Keratinocyte (primary cell): ENCODE results near the gene CDH13.

Experiments used
- CTCF ChIP-seq, 3 experiments: IDR thresholded peaks in 1 of 3; conservative IDR thresholded peaks in 1 of 3; optimal IDR thresholded peaks in 1 of 3; 2 replicates in 2 of 3; 3 replicates in 1 of 3; pipeline versions ENCODE3 to v1.5.1; 2011; ENCODE audit warnings: low read length in 3 of 3, mild to moderate bottlenecking in 3 of 3, moderate library complexity in 2 of 3, control low read depth in 1 of 3, inconsistent platforms in 1 of 3; ENCODE audit not compliant: insufficient read depth in 2 of 3; ENCODE audit errors: extremely low read depth in 1 of 3
- EZH2 ChIP-seq: IDR thresholded peaks from one replicate; pipeline ENCODE4 v1.6.1; 2012; ENCODE audit warnings: inconsistent platforms, mild to moderate bottlenecking, low read length, moderate library complexity

- TF ChIP-seq EZH2, result no peak
- no peak for TF ChIP-seq CTCF (optimal IDR thresholded peaks at IDR 0.05 in 1 of 3, IDR thresholded peaks at IDR 0.05 in 1 of 3, conservative IDR thresholded peaks at IDR 0.05 in 1 of 3; ENCODE audit: extremely low read depth in 1 of 3, insufficient read depth in 2 of 3, low read length in 3 of 3)
Measured at GRCh38 chr16:83176802-83177201, 550.0 kb downstream of the CDH13 start.
